Superior temporal gyrus (tissue), 1 donor: ENCODE results near the gene KCNK3.

ENCODE experiments used
- DNase-seq: peaks from one replicate; pipeline ENCODE4 v3.0.0-alpha.2; 2016; ENCODE audit errors: extremely low spot score

The KCNK3 gene

DNA sequence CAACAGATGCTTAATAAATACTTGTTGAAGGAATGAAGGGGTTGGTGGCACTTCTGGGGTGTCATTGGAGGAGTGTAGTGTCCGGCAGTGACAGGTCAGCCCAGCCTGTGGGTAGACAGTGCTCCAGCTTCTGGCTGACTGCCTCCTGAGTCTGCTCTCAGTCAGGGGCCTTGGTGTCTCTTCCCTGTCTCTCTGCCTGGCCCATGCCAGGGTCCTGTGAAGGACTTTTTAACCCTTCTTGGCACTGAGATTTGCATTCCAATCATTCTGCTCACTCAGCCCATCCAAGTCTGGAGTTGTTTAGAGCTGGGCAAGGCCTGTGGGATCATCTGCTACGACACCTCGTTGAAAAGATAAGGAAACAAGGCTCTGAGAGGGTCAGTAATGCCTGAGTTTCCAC lies 1.4 kb upstream of the KCNK3 start:
- no peak for DNase-seq

DNA sequence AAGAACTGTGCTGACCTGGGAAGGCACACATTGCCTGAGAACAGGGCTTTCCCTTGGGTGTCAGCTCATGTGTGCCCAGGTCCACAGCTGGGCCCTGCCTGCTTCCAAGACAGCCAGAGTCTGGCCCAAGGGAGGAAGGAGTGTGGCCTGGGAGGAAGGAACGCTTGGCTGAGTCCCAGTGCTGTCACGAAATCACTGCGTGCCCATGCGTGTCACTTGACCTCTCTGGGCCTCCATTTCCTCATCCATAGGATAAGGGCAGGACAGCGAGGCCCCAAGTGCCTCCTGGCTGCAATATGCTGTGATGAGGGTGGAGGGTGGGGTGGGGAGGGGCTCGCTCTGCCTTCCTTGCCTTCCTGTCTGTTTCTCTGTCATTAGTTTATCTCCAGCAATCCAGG lies 642 bp upstream of the KCNK3 start:
- no peak for DNase-seq

DNA sequence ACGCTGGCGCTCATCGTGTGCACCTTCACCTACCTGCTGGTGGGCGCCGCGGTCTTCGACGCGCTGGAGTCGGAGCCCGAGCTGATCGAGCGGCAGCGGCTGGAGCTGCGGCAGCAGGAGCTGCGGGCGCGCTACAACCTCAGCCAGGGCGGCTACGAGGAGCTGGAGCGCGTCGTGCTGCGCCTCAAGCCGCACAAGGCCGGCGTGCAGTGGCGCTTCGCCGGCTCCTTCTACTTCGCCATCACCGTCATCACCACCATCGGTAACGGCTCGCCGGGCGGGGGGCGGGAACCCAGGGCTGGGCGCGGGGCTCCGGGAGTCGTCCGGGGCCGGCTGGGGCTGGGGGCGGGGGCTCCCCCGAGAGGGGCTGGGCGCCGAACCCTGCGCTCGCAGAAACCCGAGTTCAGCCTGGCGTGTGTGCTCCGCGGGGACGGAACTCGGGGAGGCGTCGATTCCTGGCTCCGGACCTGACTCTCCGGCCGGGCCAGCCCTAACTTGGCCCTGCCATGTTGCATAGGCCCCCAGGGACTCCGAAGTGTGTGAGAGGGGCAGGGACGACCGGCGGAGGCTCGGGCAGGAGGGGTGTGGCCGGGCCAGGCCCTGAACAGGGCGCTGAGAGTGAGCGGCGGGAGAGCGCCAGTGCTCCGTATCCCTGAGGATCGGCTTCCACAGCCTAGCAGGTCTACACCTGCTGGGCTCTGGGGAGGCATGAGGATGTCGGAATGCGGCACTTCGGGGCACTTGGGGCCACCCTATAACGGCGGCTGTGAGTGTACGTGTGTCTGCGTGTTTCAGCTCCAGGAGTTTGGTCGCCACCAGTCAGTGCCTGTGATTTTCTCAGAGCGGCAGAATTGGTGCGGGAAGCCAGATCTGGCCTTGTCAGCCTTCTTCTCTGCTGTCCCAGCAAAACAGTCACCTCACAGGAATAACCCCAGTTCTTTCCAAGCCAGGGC lies 651 bp downstream of the KCNK3 start:
- no peak for DNase-seq

DNA sequence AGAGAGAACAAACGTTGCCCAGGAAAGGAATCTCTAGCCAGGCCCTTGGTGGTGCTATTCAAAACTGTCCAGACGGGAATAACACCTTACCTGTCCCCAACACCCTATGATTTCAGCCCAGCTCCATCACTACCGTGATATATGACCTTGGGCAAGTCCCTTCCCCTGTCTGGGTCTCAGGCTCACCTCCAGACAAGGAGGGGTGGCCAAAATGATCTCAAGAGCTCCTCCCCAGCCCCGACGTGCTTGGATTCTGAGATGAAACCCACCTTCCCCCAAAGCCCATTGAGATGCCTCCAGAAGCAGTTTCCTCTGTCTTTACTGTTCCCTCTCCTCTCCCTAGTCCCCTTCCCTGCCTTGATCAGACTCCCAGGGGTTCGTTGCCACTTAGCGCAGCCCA lies 1.5 kb downstream of the KCNK3 start:
- DNase-seq = no peak

DNA sequence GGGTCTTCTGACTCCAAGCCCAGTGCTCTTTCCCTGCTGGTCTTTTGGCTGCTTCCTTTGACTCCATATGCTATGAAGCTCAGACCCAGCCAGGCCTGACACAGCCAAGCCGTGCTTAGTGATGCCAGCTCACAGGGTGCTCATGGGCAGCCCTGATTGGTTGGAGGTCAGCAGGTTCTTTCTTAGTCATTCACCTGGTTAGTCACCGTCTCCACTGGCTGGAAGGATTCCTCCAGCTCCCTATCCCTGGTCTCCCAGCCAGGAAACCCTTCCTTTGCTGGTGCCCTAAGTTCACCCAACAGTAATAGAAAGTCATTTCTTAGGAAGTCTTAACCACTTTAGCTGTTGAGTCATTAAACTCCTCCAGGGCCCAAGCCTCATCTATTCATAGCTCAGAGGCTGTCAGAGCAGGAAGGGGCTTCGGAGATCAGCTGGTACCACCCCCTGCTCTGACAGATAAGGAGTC lies 3.9 kb downstream of the KCNK3 start:
- no peak for DNase-seq

DNA sequence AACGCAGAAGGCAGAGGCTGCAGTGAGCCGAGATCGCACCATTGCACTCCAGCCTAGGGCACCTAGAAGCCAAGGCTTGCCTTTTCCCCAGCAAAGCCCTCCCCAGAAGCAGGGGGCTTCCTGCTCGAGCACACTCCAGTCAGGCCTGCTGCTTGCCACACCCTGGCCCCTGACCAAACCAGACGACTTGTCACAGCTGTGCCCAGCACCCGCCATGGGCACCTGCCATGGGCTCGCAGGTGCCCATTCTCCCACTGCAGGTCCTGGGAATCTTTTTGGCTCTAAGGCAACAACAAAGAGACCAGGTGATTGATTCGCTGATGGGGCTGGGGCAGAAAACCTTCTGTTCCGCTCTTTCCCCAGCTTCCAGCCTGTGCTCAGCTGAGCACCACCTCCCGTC lies 4.9 kb downstream of the KCNK3 start:
- no peak for DNase-seq

DNA sequence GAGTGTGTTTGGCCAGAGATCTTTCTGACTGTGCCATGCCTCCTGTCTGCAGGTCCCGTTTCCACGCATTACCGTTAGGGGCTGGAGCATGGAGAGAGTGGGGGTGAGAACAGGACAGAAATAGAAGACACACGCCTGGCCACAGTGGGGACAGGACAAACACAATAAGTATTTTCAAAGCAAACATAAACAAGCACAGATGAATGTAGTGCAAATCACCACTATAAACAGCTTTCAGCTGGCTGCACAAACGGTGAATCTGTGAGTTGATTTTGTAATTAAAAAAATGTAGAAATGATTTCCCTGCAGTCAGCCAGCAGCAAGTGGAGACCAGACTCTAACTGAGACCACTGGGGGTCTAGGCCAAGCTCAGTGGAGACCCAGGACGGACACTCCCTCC lies 6.8 kb downstream of the KCNK3 start:
- no peak for DNase-seq

DNA sequence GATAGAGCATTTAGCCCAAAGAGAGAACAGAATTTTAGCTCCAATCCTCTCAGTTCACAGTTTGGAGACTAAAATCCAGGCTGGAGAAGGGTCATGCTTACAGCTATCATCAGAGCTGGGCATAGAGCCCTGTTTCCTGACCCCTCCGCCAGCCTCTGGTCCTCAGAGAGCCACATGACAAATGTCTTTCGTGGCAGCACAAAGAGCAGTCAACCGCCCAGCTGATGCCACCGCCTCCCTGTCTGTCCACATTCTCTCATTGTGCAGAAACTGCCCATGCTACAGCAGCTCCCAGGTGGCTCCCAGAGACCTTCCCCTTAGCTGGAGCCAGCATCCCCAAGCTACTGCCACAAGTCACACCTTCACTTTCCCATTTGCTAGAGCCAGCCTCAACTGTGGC lies 7.6 kb downstream of the KCNK3 start:
- DNase-seq = no peak

DNA sequence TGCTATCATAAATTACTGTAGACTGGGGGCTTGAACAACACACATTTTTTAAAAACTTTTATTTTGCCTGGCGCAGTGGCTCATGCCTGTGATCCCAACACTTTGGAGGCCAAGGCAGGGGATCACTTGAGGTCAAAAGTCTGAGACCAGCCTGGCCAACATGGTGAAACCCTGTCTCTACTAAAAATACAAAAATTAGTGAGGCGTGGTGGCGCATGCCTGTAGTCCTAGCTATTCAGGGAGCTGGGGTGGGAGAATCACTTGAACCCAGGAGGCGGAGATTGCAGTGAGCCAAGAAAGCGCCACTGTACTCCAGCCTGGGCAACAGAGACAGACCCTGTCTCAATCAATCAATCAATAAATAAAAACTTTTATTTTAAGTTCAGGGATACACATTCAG lies 9.1 kb downstream of the KCNK3 start:
- no peak for DNase-seq

DNA sequence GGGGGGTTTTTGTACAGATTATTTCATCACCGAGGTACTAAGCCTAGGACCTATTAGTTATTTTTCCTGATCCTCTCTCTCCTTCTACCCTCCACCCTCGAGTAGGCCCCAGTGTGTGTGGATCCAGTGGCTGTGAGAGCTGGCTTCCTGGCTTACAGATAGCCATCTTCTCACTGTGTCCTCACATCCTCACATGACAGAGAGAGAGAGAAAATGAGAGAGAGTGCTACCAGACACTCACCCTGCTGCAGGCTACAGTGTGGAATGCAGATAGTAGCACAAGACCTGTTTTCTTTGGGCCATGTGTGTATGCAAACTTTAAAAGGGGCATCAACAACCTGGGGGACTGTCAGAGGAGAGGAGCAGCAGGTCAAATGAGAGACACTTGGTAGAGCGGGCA lies 9.5 kb downstream of the KCNK3 start:
- DNase-seq = no peak

DNA sequence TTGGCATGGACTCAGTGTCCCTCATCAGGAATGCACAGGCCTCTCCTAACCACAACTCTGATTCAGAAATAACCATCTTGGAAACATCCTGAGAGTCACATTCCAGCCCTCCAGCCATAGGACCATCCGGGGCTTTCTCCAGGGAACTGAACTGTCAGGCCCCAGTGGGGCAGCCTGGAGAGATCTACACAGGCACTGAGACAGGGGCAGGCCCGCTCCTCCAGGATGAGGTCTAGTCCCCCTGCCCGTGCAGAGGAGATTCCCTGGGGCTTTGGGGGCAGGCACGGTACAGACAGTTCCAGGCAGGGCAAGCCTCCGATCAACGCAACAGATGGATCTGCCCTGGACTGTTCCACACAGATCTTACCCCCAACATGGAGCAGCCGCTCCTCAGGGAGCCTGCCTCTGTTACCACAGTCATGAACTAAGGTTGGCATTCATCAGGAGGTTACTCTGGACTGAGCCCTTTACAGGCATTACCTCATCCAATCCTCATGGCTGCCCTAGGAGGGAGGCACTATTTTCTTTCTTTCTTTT lies 12.0 kb downstream of the KCNK3 start:
- DNase-seq = no peak

DNA sequence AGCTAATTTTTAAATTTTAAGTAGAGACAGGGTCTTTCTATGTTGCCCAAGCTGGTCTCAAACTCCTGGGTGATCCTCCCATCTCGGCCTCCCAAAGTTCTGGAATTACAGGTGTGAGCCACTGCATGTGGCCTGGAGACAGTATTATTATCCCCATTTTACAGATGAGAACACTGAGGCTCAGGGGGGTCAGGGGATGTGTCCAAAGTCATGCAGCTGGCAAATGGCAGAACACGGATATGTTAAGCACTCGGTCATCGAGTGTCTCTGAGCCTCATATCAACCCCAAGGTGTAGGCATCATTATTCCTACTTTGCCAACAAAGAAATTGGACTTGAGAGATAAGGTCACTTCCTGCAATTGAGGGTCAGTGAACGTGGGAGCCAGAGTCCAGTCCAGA lies 12.6 kb downstream of the KCNK3 start:
- no peak for DNase-seq

DNA sequence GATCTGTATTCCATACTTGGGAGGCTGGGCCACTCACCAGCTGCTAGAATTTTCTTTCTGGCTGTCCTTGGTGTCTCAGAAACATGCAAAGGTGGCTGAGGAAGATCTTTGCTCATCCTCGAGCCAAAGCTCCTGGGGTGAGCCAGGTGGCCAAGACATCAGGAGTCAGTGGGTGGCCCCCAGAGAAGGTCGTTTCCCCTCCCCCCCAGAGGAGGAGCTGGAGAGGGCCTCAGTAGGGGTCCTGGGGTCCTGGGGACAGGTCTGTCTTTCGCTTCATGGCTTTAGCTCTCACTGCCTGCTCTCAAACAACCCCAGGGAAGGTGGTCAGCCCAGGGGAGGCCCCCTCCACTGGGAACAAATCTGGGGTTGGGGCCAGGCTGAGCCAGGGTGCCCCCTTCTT lies 13.6 kb downstream of the KCNK3 start:
- no peak for DNase-seq

DNA sequence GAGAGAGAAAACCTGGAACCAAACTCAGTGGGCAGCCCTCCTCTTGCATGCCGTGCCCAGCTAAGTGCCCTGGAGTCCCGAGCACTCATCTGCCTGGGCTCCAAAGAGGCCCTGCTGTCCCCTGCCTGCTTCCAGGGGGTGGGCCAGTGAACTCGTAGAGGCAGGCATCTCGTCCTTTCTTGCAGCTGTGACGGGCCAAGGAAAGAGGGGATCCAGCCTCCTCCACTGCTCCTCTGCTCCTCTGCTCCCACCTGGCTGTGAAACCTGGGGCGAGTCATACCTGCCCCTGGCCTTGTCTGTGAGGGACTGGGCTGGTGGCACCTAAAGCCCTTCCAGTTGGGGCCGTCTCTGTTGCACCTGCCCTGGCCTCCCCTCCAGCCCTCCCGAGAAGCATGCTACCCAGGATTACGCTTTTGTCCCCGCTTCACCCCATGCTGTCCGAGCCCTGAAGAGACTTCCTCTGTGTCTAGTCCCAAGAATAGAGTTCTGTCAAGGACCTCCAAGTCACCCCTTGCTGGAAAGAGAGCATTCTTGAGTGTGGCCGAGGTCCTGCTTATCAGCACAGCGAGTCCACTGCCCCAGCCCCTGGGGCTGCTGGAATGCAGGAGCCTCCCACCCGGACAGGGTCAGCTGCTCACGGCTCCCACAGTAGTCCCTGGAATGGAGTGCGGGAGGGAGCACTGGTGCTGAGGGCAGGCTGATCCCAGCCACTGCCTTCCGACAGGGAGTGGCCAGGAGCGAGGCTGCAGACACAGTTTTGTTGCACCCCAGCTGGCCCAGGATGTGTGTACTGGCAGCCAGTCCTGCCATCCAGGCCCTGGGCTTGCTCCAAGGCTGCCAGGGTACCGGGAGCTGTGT lies 14.3 kb downstream of the KCNK3 start:
- DNase-seq = no peak

DNA sequence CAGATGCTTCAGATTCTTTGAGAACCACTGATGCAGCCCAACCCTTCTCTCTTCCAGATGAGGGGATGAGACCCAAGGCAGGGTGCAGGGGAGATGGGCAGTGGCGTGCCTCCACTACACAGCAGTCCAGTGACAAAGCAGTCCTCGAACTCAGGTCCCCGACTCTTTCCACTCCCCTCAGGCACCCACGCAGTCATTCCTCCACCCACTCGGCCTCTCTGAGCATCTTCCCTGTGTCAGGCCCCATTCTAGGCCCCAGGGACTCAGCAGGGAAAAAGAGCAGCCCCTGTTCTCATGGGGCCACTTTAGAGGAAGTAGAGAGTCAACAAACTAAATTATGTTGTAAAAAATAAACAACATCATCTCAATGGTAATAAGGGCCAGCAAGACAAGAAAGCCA lies 15.2 kb downstream of the KCNK3 start:
- DNase-seq = no peak

DNA sequence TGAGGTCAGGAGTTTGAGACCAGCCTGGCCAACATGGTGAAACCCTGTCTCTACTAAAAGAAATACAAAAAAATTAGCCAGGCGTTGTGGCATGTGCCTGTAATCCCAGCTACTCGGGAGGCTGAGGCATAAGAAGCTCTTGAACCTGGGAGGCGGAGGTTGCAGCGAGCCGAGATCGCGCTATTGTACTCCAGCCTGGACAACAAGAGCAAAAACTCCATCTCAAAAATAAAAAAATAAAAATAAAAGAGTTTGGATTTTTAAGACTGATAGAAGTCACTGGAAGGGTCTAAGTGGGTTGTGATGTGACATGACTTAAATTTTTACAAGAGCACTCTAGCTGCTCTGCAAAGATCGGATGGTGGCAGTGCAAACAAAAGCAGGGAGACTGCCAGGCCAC lies 15.9 kb downstream of the KCNK3 start:
- DNase-seq = no peak

DNA sequence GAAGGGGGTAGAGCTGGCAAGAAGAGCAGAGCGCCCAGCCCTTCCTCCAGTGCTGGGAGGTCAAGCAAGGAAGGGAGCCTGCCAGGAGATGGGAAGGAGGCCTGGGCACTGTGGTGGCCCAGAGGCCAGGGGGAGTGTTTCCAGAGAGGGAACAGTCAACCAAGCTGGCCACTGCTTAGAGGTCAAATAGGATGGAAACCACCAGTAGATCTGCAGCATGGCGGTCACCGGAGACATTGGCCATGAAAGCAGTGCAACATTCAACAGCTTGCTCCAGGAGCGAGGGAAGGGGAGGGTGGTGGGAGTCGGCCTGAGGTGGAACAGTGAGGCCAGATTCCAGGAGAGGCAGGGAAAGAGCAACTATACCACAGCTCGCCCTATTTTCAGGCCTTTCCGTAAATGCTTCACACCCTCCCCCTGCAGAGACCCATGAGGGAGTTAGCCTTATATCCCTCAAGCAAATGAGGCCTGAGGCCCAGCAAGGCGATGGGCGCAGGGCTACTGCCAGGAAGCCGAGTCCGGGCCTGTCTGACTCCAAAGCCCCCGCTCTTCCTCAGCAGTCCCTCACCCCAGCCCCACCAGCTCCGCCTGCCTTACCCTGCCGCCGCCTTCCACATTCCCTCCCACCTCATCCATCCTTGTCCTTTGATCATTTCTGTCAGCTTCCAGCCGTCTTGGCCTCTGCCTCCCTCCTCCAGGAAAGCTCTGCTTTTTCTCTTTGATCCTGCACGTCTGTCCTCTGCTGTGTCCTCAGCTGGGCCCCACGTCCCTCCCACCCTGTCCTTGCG lies 17.0 kb downstream of the KCNK3 start:
- no peak for DNase-seq

DNA sequence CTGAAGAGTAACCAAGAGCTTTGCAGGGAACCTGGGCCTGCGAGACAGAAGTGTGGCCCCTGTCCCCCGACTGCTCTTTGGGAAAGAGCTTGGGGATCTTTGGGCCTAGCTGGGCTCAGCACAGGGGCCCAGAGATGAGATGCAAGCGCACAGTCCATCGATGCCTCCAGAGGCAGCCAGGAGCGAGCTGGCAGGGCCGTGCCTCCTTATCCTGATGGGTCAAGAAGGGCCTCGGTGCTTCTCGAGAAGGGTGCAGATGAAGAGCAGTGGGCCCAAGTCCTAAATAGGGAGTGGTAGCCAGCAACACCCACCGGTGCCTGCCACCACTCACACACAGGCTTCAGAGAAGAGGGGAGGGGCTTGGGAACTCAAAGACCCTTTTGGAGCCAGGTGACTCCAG lies 17.6 kb downstream of the KCNK3 start:
- DNase-seq = no peak

DNA sequence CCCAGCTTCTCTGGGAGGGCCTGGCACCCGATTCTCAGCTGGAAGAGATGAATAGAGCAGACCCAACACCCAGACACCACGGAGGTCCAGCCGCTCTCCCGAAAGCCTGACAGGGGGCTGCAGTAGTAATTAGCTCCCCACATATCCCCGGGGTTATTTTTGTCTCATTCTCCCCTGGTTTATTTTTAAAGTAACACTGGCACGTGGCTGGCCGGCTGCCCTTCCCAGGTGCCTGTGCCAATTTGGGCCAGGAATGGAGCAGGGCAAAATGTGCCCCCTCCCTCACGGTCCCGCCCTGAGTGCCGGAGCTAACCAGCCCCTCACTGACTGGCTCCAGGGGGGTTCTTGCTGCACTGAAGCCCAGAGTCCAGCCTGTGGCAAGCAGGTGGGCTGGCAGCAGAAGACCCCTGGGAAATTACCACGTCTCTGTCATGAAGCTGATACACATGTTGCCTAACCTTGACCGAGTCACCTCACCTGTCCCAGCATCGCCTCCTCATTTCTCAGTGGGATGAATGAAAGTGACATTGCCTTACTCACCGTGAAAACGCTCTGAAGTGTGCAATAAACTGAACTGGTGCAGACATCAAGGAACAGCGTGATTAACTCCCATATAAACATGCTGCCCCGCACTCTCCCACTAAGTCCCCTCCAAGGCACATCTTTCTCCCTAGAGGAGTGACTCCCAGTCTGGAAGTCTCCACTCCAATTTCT lies 18.4 kb downstream of the KCNK3 start:
- DNase-seq = no peak

DNA sequence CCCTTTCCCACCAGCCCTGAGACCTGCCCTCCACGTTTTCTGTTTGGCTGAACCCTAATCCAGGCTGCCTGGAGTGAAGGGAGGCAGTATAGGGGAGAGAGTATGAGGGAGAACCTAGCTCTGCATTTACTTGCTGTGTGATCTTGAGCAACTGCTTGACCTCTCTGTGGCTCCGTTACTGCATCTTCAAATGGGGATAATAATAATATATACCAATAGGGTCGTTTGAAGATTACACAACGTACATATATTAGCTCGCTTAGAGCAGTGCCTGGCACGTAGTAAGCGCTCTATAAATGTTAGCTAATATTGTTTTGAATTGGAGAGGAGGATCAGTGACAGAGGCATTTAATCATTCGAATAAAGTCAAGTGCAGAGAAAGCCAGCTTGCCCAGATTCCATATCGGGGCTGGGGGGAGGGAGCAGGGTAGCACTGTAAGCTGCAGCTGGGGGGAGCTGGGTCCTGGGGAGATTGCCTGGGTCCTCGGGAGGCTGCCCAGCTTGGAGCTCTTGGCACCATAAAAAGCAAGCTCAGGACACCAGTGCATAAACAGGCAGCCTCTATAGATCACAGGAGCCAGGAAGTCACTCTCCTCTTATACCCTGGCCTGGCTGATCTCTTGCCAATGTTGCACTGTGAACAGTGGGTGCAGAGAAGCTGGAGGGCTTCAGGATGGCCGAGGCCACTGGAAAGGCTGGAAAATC lies 19.1 kb downstream of the KCNK3 start:
- no peak for DNase-seq
